ENCODE data around the gene GRID1. TPM values are rescaled to one million over a fixed set of nuclear protein-coding genes. Genes with fewer than 3 reads are reported as not detected.

Gene GRID1
- total RNA-seq, 4 donors from 2014 or later, result 17.2 to 28.1 (median 23.6) TPM

GRCh38 chr10:85679710-85680109 lies 686.9 kb downstream of the GRID1 start:
- TF ChIP-seq POLR2A (IDR thresholded peaks at IDR 0.05) (no peak), CTCF (IDR thresholded peaks at IDR 0.05) (no peak)
- no peak overlapping the region for H3K4me3 ChIP-seq (replicated peaks in 1 of 3)
- intact Hi-C loops (cut with DNase I), result no loop called here
- H3K27me3 ChIP-seq, result no peaks in the 10 kb centered on the region
- no peak for DNase-seq
- no peak overlapping the region for H3K27ac ChIP-seq
- WGBS, 2 donors, result 87 to 94% methylated on average over 4 of the region's 4 CpGs
- no peaks in the 10 kb centered on the region for H3K36me3 ChIP-seq
- no peaks in the 10 kb centered on the region for H3K4me1 ChIP-seq
- H3K9me3 ChIP-seq, result no peaks in the 10 kb centered on the region

- intact Hi-C loops (cut with DNase I), result no loop called here
- no peak for TF ChIP-seq CTCF (IDR thresholded peaks at IDR 0.05)
- no peak for TF ChIP-seq POLR2A (IDR thresholded peaks at IDR 0.05)
Measured at GRCh38 chr10:85679061-85679460, 687.5 kb downstream of the GRID1 start.

GRCh38 chr10:85674851-85675250 lies 691.7 kb downstream of the GRID1 start:
- Histone ChIP-seq H3K9me3 (no peaks in the 10 kb centered on the region), H3K4me3 (replicated peaks in 1 of 3) (no peak overlapping the region), H3K27ac (no peak overlapping the region), H3K4me1 (no peaks in the 10 kb centered on the region), H3K36me3 (no peaks in the 10 kb centered on the region), H3K27me3 (no peaks in the 10 kb centered on the region)
- 68 to 77% methylated on average over 4 of the region's 4 CpGs for WGBS, 2 donors
- DNase-seq, result no peak
- intact Hi-C loops (cut with DNase I), result no loop called here
- no peak for TF ChIP-seq CTCF (IDR thresholded peaks at IDR 0.05)
- no peak for TF ChIP-seq POLR2A (IDR thresholded peaks at IDR 0.05)

More at GRCh38 chr10:85679061-85679460, 687.5 kb downstream of the GRID1 start:
- H3K27me3 ChIP-seq, result no peaks in the 10 kb centered on the region
- DNase-seq, result no peak
- H3K4me1 ChIP-seq, result no peaks in the 10 kb centered on the region
- whole genome bisulfite sequencing, 2 donors, result 93% methylated on average over 2 of the region's 2 CpGs
- no peaks in the 10 kb centered on the region for H3K9me3 ChIP-seq
- H3K36me3 ChIP-seq, result no peaks in the 10 kb centered on the region
- no peak overlapping the region for H3K4me3 ChIP-seq (replicated peaks in 1 of 3)
- H3K27ac ChIP-seq, result no peak overlapping the region

GRCh38 chr10:85673270-85673669 lies 693.3 kb downstream of the GRID1 start:
- H3K9me3 ChIP-seq, result no peaks in the 10 kb centered on the region
- intact Hi-C loops (cut with DNase I), result no loop called here
- TF ChIP-seq CTCF (IDR thresholded peaks at IDR 0.05) (no peak), POLR2A (IDR thresholded peaks at IDR 0.05) (no peak)
- DNase-seq, result no peak
- 77 to 78% methylated on average over 1 of the region's 1 CpG for WGBS, 2 donors
- H3K27ac ChIP-seq, result no peak overlapping the region
- H3K4me3 ChIP-seq (replicated peaks in 1 of 3), result no peak overlapping the region
- H3K36me3 ChIP-seq, result no peaks in the 10 kb centered on the region
- H3K27me3 ChIP-seq, result no peaks in the 10 kb centered on the region
- H3K4me1 ChIP-seq, result no peaks in the 10 kb centered on the region

- Histone ChIP-seq H3K27me3 (no peaks in the 10 kb centered on the region), H3K36me3 (no peaks in the 10 kb centered on the region), H3K27ac (no peak overlapping the region), H3K9me3 (no peaks in the 10 kb centered on the region), H3K4me3 (replicated peaks in 1 of 3) (no peak overlapping the region), H3K4me1 (no peaks in the 10 kb centered on the region)
- intact Hi-C loops (cut with DNase I), result no loop called here
- TF ChIP-seq POLR2A (IDR thresholded peaks at IDR 0.05) (no peak), CTCF (IDR thresholded peaks at IDR 0.05) (no peak)
- DNase-seq, result no peak
- WGBS, 2 donors, result 89 to 91% methylated on average over 1 of the region's 1 CpG
Measured at GRCh38 chr10:85671530-85671929, 695.1 kb downstream of the GRID1 start.

All from thyroid gland (tissue), 4 donors.